ENCODE data around the gene ZER1.
"Not testable (repeated sequence)": the region's sequence is repeated elsewhere in the genome, so short reads cannot be mapped to it uniquely, and the experiment has no call there.

Gene ZER1

DNA sequence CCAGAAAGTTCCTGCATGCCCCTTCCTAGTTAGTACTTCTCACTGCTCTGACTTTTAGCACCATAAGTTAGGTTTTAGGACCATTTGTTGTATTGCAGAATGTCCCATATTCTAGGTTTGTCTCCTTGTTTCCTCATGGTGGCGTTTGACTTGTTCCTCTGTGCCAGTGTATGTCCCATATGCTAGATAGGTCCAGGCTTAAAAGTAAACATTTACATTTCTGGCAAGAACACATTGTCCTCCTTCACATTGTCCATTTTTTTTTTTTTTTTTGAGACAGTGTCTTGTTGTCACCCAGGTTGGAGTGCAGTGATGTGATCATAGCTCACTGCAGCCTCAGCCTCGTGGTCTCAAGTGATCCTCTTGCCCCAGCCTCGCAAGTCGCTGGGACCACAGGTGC, 30.8 kb upstream of the ZER1 start:
- in situ Hi-C loops (cut with MboI; ENCODE audit: low sequenced_read_pairs) = no loop called here

DNA sequence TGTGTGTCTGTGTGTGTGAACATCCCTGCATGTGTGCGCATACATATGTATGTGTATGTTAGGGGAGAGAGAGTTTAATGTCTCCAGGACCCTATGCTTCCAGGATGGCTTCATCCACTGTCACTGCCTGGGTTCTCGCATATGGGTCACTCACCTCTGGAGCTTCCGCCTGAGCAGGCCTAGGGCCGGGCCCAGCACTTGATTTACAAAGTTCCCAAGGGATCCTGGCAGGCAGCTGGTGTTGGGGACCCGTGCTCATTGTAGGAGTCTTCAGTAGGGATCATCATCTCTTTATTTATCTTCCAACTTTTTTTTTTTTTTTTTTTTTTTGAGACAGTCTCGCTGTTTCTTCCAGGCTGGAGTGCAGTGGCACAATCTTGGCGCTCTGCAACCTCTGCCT, 28.3 kb upstream of the ZER1 start:
- Histone ChIP-seq H3K36me3 (replicated peaks) (peaks cover 28% of the 10 kb centered on the region), H3K27me3 (ENCODE audit: low read depth) (no peaks in the 10 kb centered on the region), H3K9me3 (no peaks in the 10 kb centered on the region), H3K4me1 (no peaks in the 10 kb centered on the region), H3K4me3 (no peak overlapping the region)
- no peak for DNase-seq (ENCODE audit: low spot score in 2 of 2)
- in situ Hi-C loops (cut with MboI; ENCODE audit: low sequenced_read_pairs) = no loop called here

More for the DNA sequence above, 30.8 kb upstream of the ZER1 start:
- no peak for DNase-seq (ENCODE audit: low spot score in 2 of 2)
- Histone ChIP-seq H3K4me3 (no peak overlapping the region), H3K27me3 (ENCODE audit: low read depth) (no peaks in the 10 kb centered on the region), H3K9me3 (no peaks in the 10 kb centered on the region), H3K36me3 (replicated peaks) (peaks cover 37% of the 10 kb centered on the region), H3K4me1 (no peaks in the 10 kb centered on the region)

DNA sequence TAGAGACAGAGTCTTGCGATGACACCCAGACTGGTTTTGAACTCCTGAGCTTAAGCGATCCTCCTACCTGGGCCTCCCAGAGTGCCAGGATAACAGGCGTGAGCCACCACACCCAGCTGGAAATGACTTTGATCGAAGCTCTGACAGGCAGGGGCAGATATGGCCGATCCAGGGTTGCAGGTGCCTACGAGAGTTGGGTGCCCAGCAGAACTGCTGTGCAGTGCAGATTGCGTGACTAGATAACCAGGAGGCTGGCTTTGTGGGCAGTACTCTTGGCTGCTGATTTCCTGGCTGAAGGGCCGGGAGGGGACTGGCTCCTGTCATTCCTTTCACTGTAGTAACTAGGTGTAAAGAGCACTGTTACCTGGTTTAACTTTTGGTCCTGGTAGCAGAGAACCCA, 27.2 kb upstream of the ZER1 start:
- H3K36me3 ChIP-seq (replicated peaks) = peaks cover 28% of the 10 kb centered on the region
- no peaks in the 10 kb centered on the region for H3K27me3 ChIP-seq (ENCODE audit: low read depth)
- no peak for DNase-seq (ENCODE audit: low spot score in 2 of 2)
- in situ Hi-C loops (cut with MboI; ENCODE audit: low sequenced_read_pairs) = no loop called here
- H3K4me1 ChIP-seq = no peaks in the 10 kb centered on the region
- no peaks in the 10 kb centered on the region for H3K9me3 ChIP-seq
- no peak overlapping the region for H3K4me3 ChIP-seq

- in situ Hi-C loops (cut with MboI; ENCODE audit: low sequenced_read_pairs); H3K4me1 ChIP-seq; H3K9me3 ChIP-seq; H3K27me3 ChIP-seq (ENCODE audit: low read depth); H3K4me3 ChIP-seq; DNase-seq (ENCODE audit: low spot score in 2 of 2): not testable (repeated sequence)
- H3K36me3 ChIP-seq (replicated peaks) = peaks cover 40% of the 10 kb centered on the region
These were observed 23.2 kb upstream of the ZER1 start for GRCh38 chr9:128794961-128795360.

GRCh38 chr9:128792978-128793686, 21.4 kb upstream of the ZER1 start:
- Histone ChIP-seq H3K4me1 (no peaks in the 10 kb centered on the region), H3K4me3 (no peak overlapping the region), H3K9me3 (no peaks in the 10 kb centered on the region), H3K36me3 (replicated peaks) (peaks cover 30% of the 10 kb centered on the region), H3K27me3 (ENCODE audit: low read depth) (no peaks in the 10 kb centered on the region)
- DNase-seq (ENCODE audit: low spot score in 2 of 2) = no peak
- in situ Hi-C loops (cut with MboI; ENCODE audit: low sequenced_read_pairs) = no loop called here

DNA sequence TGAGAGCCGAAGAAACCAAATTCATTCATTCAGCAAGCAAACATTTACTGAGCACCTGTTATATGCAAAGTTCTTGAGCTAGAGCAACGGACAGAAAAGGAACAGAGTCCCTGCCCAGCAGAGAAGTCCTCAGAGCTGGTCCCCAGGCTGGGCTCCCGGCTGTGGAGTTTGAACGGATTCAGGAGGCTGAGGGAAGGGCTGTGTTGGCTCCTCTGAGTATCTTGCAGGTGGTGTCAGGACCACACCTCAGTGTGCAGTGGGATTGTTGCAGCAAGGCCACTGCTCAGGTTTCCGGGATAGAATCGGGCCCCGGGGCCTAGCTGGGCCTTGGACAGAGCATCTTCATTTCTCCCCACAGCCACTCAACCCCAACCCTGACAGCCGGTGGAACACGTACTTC, 20.4 kb upstream of the ZER1 start:
- in situ Hi-C loops (cut with MboI; ENCODE audit: low sequenced_read_pairs) = no loop called here
- no peak overlapping the region for H3K4me3 ChIP-seq
- no peak for DNase-seq (ENCODE audit: low spot score in 2 of 2)
- no peaks in the 10 kb centered on the region for H3K9me3 ChIP-seq
- peaks cover 25% of the 10 kb centered on the region for H3K36me3 ChIP-seq (replicated peaks)
- H3K27me3 ChIP-seq (ENCODE audit: low read depth) = no peaks in the 10 kb centered on the region
- H3K4me1 ChIP-seq = no peaks in the 10 kb centered on the region

- Histone ChIP-seq H3K4me1 (peaks cover 5% of the 10 kb centered on the region), H3K9me3 (no peaks in the 10 kb centered on the region), H3K27me3 (ENCODE audit: low read depth) (no peaks in the 10 kb centered on the region), H3K4me3 (no peak overlapping the region), H3K36me3 (replicated peaks) (peaks cover 23% of the 10 kb centered on the region)
- in situ Hi-C loops (cut with MboI; ENCODE audit: low sequenced_read_pairs) = no loop called here
- no peak for DNase-seq (ENCODE audit: low spot score in 2 of 2)
These were observed 18.8 kb upstream of the ZER1 start for GRCh38 chr9:128790536-128790935.

DNA sequence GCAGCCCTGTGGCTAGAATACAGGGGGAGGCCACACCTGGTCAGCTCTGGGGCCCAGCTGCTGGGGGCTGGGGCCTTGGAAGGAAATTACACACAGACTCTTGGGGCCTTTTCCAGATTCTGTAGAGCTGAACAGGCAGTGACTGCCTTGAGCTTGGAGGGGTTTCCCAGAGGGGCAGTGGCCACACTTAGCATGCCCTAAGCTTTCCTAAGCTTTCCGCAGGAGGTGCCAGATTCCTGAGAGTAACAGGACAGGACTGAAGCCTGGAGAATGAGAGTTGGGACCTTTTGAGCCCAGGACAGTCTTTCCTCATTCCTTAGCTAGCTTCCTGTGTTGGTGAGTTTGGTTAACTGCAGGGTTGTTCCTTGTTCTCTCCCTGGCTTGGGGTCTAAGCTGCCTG, 16.7 kb upstream of the ZER1 start:
- H3K4me3 ChIP-seq = no peak overlapping the region
- peaks cover 5% of the 10 kb centered on the region for H3K4me1 ChIP-seq
- no peaks in the 10 kb centered on the region for H3K27me3 ChIP-seq (ENCODE audit: low read depth)
- no peak for DNase-seq (ENCODE audit: low spot score in 2 of 2)
- in situ Hi-C loops (cut with MboI; ENCODE audit: low sequenced_read_pairs) = no loop called here
- H3K36me3 ChIP-seq (replicated peaks) = peaks cover 23% of the 10 kb centered on the region
- H3K9me3 ChIP-seq = no peaks in the 10 kb centered on the region

- peak in 1 of 2 experiments; percentile 41 for DNase-seq (ENCODE audit: low spot score in 2 of 2)
- Histone ChIP-seq H3K4me1 (peaks cover 5% of the 10 kb centered on the region), H3K4me3 (peak overlapping the region; percentile 93), H3K36me3 (replicated peaks) (peaks cover 17% of the 10 kb centered on the region), H3K9me3 (no peaks in the 10 kb centered on the region), H3K27me3 (ENCODE audit: low read depth) (no peaks in the 10 kb centered on the region)
- in situ Hi-C loops (cut with MboI; ENCODE audit: low sequenced_read_pairs) = no loop called here
These were observed 15.9 kb upstream of the ZER1 start for GRCh38 chr9:128787659-128788058.

DNA sequence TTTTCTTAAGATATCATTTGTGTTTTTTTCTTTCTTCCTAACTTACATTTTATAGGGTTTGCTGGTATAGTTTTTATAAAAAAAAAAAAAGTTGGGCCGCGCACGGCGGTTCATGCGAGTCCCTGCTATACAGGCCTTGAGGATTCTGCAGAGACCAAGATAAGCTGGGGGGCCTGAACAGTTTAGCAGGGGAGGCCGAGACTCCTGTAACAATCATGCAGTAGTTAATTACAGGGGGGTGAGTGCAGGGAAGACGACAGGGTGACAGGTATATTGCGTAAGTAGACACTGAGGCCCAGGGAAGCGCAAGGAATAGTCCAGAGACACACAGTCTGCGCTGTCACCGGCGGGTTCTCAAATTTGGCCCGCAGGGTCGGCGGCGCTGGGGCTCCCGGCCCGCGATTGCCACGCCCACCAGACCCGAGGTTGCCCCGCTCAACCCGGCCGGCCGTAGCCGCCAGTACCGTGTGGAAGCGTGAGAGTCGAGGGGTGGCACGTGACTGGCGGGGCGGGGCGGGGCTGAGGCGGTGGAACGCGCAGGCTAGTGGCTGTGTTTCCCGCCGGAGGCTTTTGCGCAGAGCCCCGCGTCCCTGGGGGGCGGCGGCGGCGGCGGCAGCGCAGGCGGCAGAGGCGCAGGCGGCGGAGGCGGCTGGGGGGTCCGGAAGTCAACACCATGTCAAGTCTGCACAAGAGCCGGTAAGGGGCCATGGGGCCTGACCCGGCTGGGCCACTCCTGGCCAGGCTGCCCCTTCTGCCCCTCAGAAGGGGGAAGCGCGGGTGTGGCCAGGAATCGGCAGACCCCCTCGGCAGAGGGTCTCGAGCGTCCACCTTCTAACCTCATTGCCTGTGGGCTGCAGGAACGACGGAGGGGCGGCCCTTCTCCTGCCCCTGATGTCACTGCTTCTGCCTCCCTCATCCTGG, 15.2 kb upstream of the ZER1 start, which contains the start of gene TBC1D13:
TBC1D13 (plus strand) TSS at position 573 of the 921 bp plus-strand sequence; CDS start at position 674, 101 bp downstream.
- in situ Hi-C loops (cut with MboI; ENCODE audit: low sequenced_read_pairs) = no loop called here
- H3K36me3 ChIP-seq (replicated peaks) = peaks cover 10% of the 10 kb centered on the region
- H3K4me3 ChIP-seq = peak within 1 kb of the TSS; percentile 93
- H3K4me1 ChIP-seq = peaks cover 5% of the 10 kb centered on the region
- peaks cover 2% of the 10 kb centered on the region for H3K9me3 ChIP-seq
- DNase-seq (ENCODE audit: low spot score in 2 of 2) = peak; percentile 84 to 95
- no peaks in the 10 kb centered on the region for H3K27me3 ChIP-seq (ENCODE audit: low read depth)

- Histone ChIP-seq H3K9me3 (peaks cover 10% of the 10 kb centered on the region), H3K4me1 (peaks cover 5% of the 10 kb centered on the region), H3K27me3 (ENCODE audit: low read depth) (no peaks in the 10 kb centered on the region), H3K36me3 (replicated peaks) (peaks cover 3% of the 10 kb centered on the region), H3K4me3 (no peak overlapping the region)
- in situ Hi-C loops (cut with MboI; ENCODE audit: low sequenced_read_pairs) = no loop called here
- DNase-seq (ENCODE audit: low spot score in 2 of 2) = no peak
These were observed 13.7 kb upstream of the ZER1 start for GRCh38 chr9:128785427-128785826.

GRCh38 chr9:128782669-128783068, 10.9 kb upstream of the ZER1 start:
- no peaks in the 10 kb centered on the region for H3K36me3 ChIP-seq (replicated peaks)
- H3K27me3 ChIP-seq (ENCODE audit: low read depth) = no peaks in the 10 kb centered on the region
- peaks cover 5% of the 10 kb centered on the region for H3K4me1 ChIP-seq
- no peak overlapping the region for H3K4me3 ChIP-seq
- in situ Hi-C loops (cut with MboI; ENCODE audit: low sequenced_read_pairs) = no loop called here
- DNase-seq (ENCODE audit: low spot score in 2 of 2) = no peak
- peaks cover 10% of the 10 kb centered on the region for H3K9me3 ChIP-seq

DNA sequence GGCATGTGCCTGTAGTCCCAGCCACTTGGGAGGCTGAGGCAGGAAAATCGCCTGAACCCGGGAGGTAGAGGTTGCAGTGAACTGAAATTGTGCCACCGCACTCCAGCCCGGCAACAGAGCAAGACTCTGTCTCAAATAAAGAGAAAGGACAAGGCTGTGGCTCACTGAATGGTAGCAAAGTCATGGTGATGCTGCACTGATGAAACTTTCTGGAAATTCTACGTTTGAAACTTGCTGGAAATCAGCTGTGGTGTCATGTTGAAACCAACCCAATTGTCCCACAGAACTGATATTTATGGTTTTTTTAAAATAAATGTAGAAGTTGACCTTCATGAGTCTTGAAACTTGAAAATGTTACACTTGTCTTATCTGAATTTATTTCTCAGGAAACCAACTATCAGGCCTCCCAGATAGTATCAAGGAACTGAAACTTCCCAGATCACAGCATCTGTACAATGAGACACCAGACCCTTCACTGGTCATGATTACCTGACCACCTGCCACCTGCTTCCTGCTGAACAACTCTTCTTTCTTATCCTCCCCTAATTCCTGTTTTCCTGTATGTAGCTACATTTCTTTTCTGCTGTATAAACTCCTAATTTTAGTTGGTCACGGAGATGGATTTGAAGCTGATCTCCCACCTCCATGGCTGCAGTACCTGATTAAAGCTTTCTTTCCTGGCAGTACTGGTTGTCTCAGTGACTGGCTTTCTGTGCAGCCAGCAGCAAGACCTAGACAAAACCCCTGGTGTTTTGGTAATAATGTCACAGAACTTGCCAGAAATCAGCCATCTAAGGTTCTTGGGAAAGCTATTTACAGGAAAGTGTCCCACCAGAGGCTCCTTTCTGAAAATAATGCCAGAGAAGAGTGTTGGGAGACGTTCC, 9.7 kb upstream of the ZER1 start:
- in situ Hi-C loops (cut with MboI; ENCODE audit: low sequenced_read_pairs) = no loop called here
- H3K9me3 ChIP-seq = peaks cover 12% of the 10 kb centered on the region
- no peaks in the 10 kb centered on the region for H3K27me3 ChIP-seq (ENCODE audit: low read depth)
- H3K4me3 ChIP-seq = no peak overlapping the region
- H3K4me1 ChIP-seq = peaks cover under 1% of the 10 kb centered on the region
- no peak for DNase-seq (ENCODE audit: low spot score in 2 of 2)
- no peaks in the 10 kb centered on the region for H3K36me3 ChIP-seq (replicated peaks)
